Liver (tissue), 3 donors: ENCODE results near the gene PPP2R2C.

Experiments used
- CTCF ChIP-seq: fragments of 150-350 bp; IDR thresholded peaks from 2 replicates; pipeline ENCODE4 v1.5.1; 2017; ENCODE audit warnings: improper control_type of control experiment, low read depth, low read length; ENCODE audit not compliant: missing input control
- GABPA ChIP-seq, 2 donors: IDR thresholded peaks in 1 of 2; conservative IDR thresholded peaks in 1 of 2; 2 replicates each; pipeline ENCODE4 v1.6.1; 2016; ENCODE audit warnings: antibody characterized with exemption in 2 of 2, mild to moderate bottlenecking in 1 of 2, moderate library complexity in 1 of 2
- JUND ChIP-seq, 2 donors: IDR thresholded peaks; 2 replicates each; pipeline ENCODE4 v1.6.1; 2016; ENCODE audit warnings: antibody characterized with exemption in 2 of 2
- RXRA ChIP-seq, 2 donors: IDR thresholded peaks; 2 replicates each; pipeline ENCODE4 v1.6.1; 2017 to 2018; ENCODE audit warnings: antibody characterized with exemption in 2 of 2, mild to moderate bottlenecking in 1 of 2
- SP1 ChIP-seq: IDR thresholded peaks from 2 replicates; pipeline ENCODE4 v1.6.1; 2018; ENCODE audit warnings: antibody characterized with exemption, mild to moderate bottlenecking
- TF ChIP-seq, protein P1 (sequence below): IDR thresholded peaks from 2 replicates; pipeline ENCODE4 v1.6.1; 2016; ENCODE audit warnings: antibody characterized with exemption
- TF ChIP-seq, protein P2 (sequence below): IDR thresholded peaks from 2 replicates; pipeline ENCODE4 v1.6.1; 2016; ENCODE audit warnings: antibody characterized with exemption, mild to moderate bottlenecking
- donor health status: healthy.
- donor health status: healthy.

DNA sequence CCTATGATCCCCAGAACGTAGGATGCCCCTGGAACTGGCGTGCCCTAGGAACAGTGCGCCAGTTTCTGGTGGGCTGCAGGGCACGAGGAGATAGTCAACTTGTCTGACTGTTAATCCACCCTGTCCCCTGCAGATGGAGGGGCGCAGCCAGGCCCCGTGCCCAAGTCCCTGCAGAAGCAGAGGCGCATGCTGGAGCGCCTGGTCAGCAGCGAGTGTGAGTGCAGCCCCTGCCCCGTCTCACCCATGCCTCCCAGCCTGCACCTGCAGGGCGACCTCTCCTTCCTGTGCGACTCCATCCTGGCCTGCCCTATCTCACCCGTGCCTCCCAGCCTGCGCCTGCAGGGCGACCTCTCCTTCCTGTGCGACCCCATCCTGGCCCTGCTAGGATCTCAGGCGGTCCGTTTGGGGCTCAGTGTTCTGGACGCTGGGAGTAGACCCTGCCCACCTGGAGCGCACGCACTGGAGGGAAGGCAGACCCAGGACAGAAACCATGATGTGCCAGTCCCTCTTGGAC lies 180.6 kb downstream of the PPP2R2C start:
- no peak for TF ChIP-seq GABPA (IDR thresholded peaks at IDR 0.05 in 1 of 2, conservative IDR thresholded peaks at IDR 0.05 in 1 of 2)
- TF ChIP-seq, protein P1, sequence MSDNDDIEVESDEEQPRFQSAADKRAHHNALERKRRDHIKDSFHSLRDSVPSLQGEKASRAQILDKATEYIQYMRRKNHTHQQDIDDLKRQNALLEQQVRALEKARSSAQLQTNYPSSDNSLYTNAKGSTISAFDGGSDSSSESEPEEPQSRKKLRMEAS, result no peak
- TF ChIP-seq CTCF, result no peak
- no peak for TF ChIP-seq SP1
- TF ChIP-seq JUND (IDR thresholded peaks at IDR 0.05), result no peak
- TF ChIP-seq RXRA (IDR thresholded peaks at IDR 0.05), result no peak
- TF ChIP-seq, protein P2, sequence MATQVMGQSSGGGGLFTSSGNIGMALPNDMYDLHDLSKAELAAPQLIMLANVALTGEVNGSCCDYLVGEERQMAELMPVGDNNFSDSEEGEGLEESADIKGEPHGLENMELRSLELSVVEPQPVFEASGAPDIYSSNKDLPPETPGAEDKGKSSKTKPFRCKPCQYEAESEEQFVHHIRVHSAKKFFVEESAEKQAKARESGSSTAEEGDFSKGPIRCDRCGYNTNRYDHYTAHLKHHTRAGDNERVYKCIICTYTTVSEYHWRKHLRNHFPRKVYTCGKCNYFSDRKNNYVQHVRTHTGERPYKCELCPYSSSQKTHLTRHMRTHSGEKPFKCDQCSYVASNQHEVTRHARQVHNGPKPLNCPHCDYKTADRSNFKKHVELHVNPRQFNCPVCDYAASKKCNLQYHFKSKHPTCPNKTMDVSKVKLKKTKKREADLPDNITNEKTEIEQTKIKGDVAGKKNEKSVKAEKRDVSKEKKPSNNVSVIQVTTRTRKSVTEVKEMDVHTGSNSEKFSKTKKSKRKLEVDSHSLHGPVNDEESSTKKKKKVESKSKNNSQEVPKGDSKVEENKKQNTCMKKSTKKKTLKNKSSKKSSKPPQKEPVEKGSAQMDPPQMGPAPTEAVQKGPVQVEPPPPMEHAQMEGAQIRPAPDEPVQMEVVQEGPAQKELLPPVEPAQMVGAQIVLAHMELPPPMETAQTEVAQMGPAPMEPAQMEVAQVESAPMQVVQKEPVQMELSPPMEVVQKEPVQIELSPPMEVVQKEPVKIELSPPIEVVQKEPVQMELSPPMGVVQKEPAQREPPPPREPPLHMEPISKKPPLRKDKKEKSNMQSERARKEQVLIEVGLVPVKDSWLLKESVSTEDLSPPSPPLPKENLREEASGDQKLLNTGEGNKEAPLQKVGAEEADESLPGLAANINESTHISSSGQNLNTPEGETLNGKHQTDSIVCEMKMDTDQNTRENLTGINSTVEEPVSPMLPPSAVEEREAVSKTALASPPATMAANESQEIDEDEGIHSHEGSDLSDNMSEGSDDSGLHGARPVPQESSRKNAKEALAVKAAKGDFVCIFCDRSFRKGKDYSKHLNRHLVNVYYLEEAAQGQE, result no peak
